Suprapubic skin (tissue), 4 donors: ENCODE data around the gene SHROOM3. TPM values are rescaled to one million over a fixed set of nuclear protein-coding genes. Genes with fewer than 3 reads are reported as not detected.

Experiments used
- DNase-seq, 2 donors: peaks; one replicate each; pipeline ENCODE4 v3.0.0-alpha.2; 2019; ENCODE audit warnings: low spot score in 2 of 2
- H3K27ac ChIP-seq: fragments of 200-600 bp; sonication (generic); one replicate; pipeline ENCODE4 v1.5.1; 2019
- H3K27me3 ChIP-seq: fragments of 200-600 bp; sonication (generic); one replicate; pipeline ENCODE4 v1.5.1; 2019
- H3K36me3 ChIP-seq: fragments of 200-600 bp; sonication (generic); one replicate; pipeline ENCODE4 v1.5.1; 2019
- H3K4me1 ChIP-seq: fragments of 200-600 bp; sonication (generic); one replicate; pipeline ENCODE4 v1.5.1; 2019
- H3K4me3 ChIP-seq: fragments of 200-600 bp; sonication (generic); one replicate; pipeline ENCODE4 v1.5.1; 2019; ENCODE audit warnings: mild to moderate bottlenecking
- H3K9me3 ChIP-seq: fragments of 200-600 bp; sonication (generic); one replicate; pipeline ENCODE4 v1.5.1; 2019
- CTCF ChIP-seq, 2 donors: fragments of 200-600 bp in 1 of 2; fragments of 450-650 bp in 1 of 2; sonication (generic) in 1 of 2; IDR thresholded peaks; one replicate each; pipeline ENCODE4 v1.5.1; 2016 to 2019; ENCODE audit warnings: antibody characterized with exemption in 2 of 2, mild to moderate bottlenecking in 1 of 2, moderate library complexity in 1 of 2
- EP300 ChIP-seq: sonication (generic); formaldehyde crosslinking; IDR thresholded peaks from one replicate; pipeline ENCODE4 v1.6.1; 2017; ENCODE audit warnings: antibody characterized with exemption
- POLR2A ChIP-seq, 2 donors: fragments of 450-650 bp; IDR thresholded peaks; one replicate each; pipeline ENCODE4 v1.6.1; 2017; ENCODE audit warnings: antibody characterized with exemption in 2 of 2, mild to moderate bottlenecking in 2 of 2, moderate library complexity in 2 of 2
- POLR2AphosphoS5 ChIP-seq, 3 donors: sonication (generic); formaldehyde crosslinking; IDR thresholded peaks; one replicate each; pipeline ENCODE4 v1.6.1; 2017; ENCODE audit warnings: antibody characterized with exemption in 3 of 3
- WGBS: methylation state at CpG from one replicate; pipeline ENCODE4 v1.1.5; 2018; 5-methylcytosine and 5-hydroxymethylcytosine counted together
- total RNA-seq, 4 donors: library from RNA; depleted of rRNA; stranded (reverse); fragments of >200 nt; gene quantifications; one replicate each; pipeline ENCODE4 v1.1.0, GENCODE V29; 2016

The SHROOM3 gene
- total RNA-seq, 4 donors from 2014 or later, result 25.7 to 41.4 (median 29.8) TPM

GRCh38 chr4:76494871-76495590 is 60.0 kb downstream of the SHROOM3 start:
- Histone ChIP-seq H3K27me3 (no peaks in the 10 kb centered on the region), H3K4me1 (no peaks in the 10 kb centered on the region), H3K9me3 (no peaks in the 10 kb centered on the region), H3K4me3 (no peak overlapping the region), H3K27ac (no peak overlapping the region), H3K36me3 (no peaks in the 10 kb centered on the region)
- no peak for DNase-seq
- WGBS, result 93% methylated on average over 6 of the region's 6 CpGs
- no peak for TF ChIP-seq EP300
- no peak for TF ChIP-seq CTCF (IDR thresholded peaks at IDR 0.05)
- TF ChIP-seq POLR2A (IDR thresholded peaks at IDR 0.05), result no peak
- no peak for TF ChIP-seq POLR2AphosphoS5 (IDR thresholded peaks at IDR 0.05)

- no peaks in the 10 kb centered on the region for H3K4me1 ChIP-seq
- H3K27me3 ChIP-seq, result no peaks in the 10 kb centered on the region
- 76% methylated on average over 3 of the region's 3 CpGs for WGBS
- no peak overlapping the region for H3K27ac ChIP-seq
- H3K4me3 ChIP-seq, result no peak overlapping the region
- no peaks in the 10 kb centered on the region for H3K9me3 ChIP-seq
- no peak for DNase-seq
- TF ChIP-seq EP300, result no peak
- no peak for TF ChIP-seq POLR2AphosphoS5 (IDR thresholded peaks at IDR 0.05)
- TF ChIP-seq CTCF (IDR thresholded peaks at IDR 0.05), result no peak
- no peak for TF ChIP-seq POLR2A (IDR thresholded peaks at IDR 0.05)
- no peaks in the 10 kb centered on the region for H3K36me3 ChIP-seq
These were observed 63.5 kb downstream of the SHROOM3 start for GRCh38 chr4:76498550-76498949.

DNA sequence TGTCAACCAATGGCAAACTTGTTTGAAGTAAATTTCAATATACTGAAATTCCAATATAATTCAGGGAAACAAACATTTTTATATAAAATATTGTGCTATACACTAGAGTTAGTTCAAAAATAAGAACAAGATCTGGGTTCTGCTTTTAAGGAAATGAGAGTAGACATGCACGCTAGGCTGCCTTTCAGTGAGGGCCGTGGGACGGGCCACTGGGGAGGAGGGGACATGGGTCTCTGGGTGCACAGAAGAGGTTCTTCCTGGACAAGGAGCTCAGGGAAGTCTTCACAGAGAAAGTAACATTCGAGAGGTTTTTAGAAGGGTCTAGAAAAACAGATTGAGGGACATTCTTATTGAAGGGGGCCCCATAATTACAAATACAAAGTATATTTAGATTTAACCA is 64.4 kb downstream of the SHROOM3 start:
- TF ChIP-seq POLR2AphosphoS5 (IDR thresholded peaks at IDR 0.05), result no peak
- no peak for TF ChIP-seq EP300
- no peak for TF ChIP-seq CTCF (IDR thresholded peaks at IDR 0.05)
- no peak for TF ChIP-seq POLR2A (IDR thresholded peaks at IDR 0.05)
- no peak overlapping the region for H3K27ac ChIP-seq

DNA sequence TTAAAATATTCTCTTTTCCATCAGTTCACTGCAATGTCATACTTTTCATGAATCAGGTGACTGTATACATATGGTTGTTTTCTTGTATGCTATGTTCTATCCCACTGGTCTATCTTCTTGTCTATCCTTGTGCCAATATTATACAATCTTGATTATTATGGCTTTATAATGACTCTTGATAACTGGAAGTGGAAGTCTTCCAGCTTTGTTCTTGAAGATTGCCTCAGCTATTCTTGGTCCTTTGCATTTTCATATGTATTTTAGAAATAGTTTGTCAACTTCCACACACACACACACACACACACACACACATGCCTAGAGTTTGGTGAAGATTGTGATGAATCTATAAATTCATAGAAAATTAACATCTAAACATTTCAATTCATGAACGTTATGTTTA is 67.9 kb downstream of the SHROOM3 start:
- no peak for DNase-seq
- Histone ChIP-seq H3K27ac (no peak overlapping the region), H3K27me3 (no peaks in the 10 kb centered on the region), H3K9me3 (no peaks in the 10 kb centered on the region), H3K4me1 (no peaks in the 10 kb centered on the region), H3K4me3 (no peak overlapping the region), H3K36me3 (no peaks in the 10 kb centered on the region)
- TF ChIP-seq POLR2AphosphoS5 (IDR thresholded peaks at IDR 0.05), result no peak
- TF ChIP-seq POLR2A (IDR thresholded peaks at IDR 0.05), result no peak
- TF ChIP-seq EP300, result no peak
- no peak for TF ChIP-seq CTCF (IDR thresholded peaks at IDR 0.05)
- WGBS, result 77% methylated on average over 1 of the region's 1 CpG

More for the DNA sequence above, 64.4 kb downstream of the SHROOM3 start:
- H3K27me3 ChIP-seq, result no peaks in the 10 kb centered on the region
- WGBS, result 68% methylated on average over 4 of the region's 4 CpGs
- H3K36me3 ChIP-seq, result no peaks in the 10 kb centered on the region
- DNase-seq, result no peak
- H3K9me3 ChIP-seq, result no peaks in the 10 kb centered on the region
- no peaks in the 10 kb centered on the region for H3K4me1 ChIP-seq
- H3K4me3 ChIP-seq, result no peak overlapping the region

DNA sequence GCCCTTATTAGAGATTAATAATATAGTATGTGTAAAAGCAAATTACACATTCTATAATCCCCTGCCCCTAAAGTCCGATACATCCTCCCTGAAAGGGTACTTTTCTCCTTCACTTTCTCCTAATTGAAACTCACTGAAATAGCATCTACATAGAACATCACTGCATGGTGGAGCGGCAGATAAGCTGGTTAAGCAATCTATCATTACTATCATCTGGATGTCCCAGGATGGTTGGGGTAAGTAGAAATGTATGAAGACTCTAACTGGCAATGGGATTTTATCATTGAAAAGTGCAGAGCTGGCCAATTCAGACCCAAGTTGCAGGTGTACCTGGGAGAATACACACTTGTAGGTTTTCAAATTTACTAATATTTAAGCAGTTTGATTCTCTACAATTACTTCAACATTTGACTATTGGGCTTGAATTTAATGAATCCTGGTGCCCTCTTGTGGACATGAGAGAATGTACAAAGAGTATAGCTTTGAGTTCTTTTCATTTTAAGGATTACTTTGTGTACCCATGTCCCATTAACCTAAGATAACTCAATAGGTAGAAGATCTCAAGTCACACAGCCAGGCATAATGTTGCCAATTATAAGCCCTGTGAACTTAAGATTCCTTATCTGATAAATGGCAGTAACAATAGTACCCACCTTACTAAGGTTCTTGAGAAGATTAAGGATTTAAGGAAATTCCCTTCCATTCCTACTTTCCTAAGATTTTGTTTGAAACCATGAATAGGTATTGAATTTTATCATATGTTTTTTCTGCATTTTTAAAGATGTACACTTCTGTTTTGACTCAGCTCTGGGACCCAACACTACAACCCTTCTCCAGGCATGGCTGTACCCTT is 69.8 kb downstream of the SHROOM3 start:
- H3K4me3 ChIP-seq, result no peak overlapping the region
- H3K27ac ChIP-seq, result no peak overlapping the region
- H3K27me3 ChIP-seq, result no peaks in the 10 kb centered on the region
- DNase-seq, result no peak
- no peaks in the 10 kb centered on the region for H3K9me3 ChIP-seq
- 73% methylated on average over 2 of the region's 2 CpGs for WGBS
- no peaks in the 10 kb centered on the region for H3K36me3 ChIP-seq
- H3K4me1 ChIP-seq, result no peaks in the 10 kb centered on the region
- TF ChIP-seq POLR2A (IDR thresholded peaks at IDR 0.05), result no peak
- TF ChIP-seq CTCF (IDR thresholded peaks at IDR 0.05), result peak; percentile 44 to 58
